Stromal cell of bone marrow (primary cell): ENCODE data around the gene MRPS33.
"Not testable (repeated sequence)": the region's sequence is repeated elsewhere in the genome, so short reads cannot be mapped to it uniquely, and the experiment has no call there.

Source experiments
- DNase-seq: peaks from one replicate; pipeline ENCODE4 v3.0.0-alpha.2; 2012; ENCODE audit warnings: low read depth

MRPS33 gene

GRCh38 chr7:141014524-141015395 is at the start of gene MRPS33:
MRPS33 (minus strand) TSS chr7:141014952; CDS start chr7:141010633, 4,319 bp downstream.
- peak; percentile 90 for DNase-seq

GRCh38 chr7:141057788-141058187 is 43.0 kb upstream of the MRPS33 start:
- no peak for DNase-seq

GRCh38 chr7:141055146-141055545 is 40.4 kb upstream of the MRPS33 start:
- no peak for DNase-seq

- DNase-seq = no peak
These were observed 38.9 kb upstream of the MRPS33 start for GRCh38 chr7:141053626-141054025.

GRCh38 chr7:141045842-141046620 is 31.3 kb upstream of the MRPS33 start:
- DNase-seq = peak; percentile 34

- no peak for DNase-seq
These were observed 30.5 kb upstream of the MRPS33 start for GRCh38 chr7:141045126-141045841.

- no peak for DNase-seq
These were observed 28.9 kb upstream of the MRPS33 start for GRCh38 chr7:141043616-141044015.

- no peak for DNase-seq
These were observed 27.8 kb upstream of the MRPS33 start for GRCh38 chr7:141042222-141043193.

- DNase-seq = no peak
These were observed 24.6 kb upstream of the MRPS33 start for GRCh38 chr7:141039376-141039775.

GRCh38 chr7:141038100-141038499 is 23.3 kb upstream of the MRPS33 start:
- DNase-seq = not testable (repeated sequence)

GRCh38 chr7:141032539-141033323 is 18.0 kb upstream of the MRPS33 start:
- DNase-seq = not testable (repeated sequence)

- no peak for DNase-seq
These were observed 14.0 kb upstream of the MRPS33 start for GRCh38 chr7:141028767-141029166.

- DNase-seq = no peak
These were observed 12.3 kb upstream of the MRPS33 start for GRCh38 chr7:141027043-141027442.

GRCh38 chr7:141024668-141025067 is 9.9 kb upstream of the MRPS33 start:
- DNase-seq = no peak

GRCh38 chr7:141023295-141023694 is 8.5 kb upstream of the MRPS33 start:
- DNase-seq = no peak

GRCh38 chr7:141017555-141017954 is 2.8 kb upstream of the MRPS33 start:
- no peak for DNase-seq

- DNase-seq = no peak
These were observed 1.6 kb upstream of the MRPS33 start for GRCh38 chr7:141016349-141016748.

- DNase-seq = no peak
These were observed 628 bp downstream of the MRPS33 start for GRCh38 chr7:141014125-141014523.

- no peak for DNase-seq
These were observed 1.4 kb downstream of the MRPS33 start for GRCh38 chr7:141013345-141013715.

- DNase-seq = peak; percentile 10
These were observed 1.9 kb downstream of the MRPS33 start for GRCh38 chr7:141012696-141013344.
